PFSK-1 (cell line): ENCODE measurements around the gene OSER1.

Experiments
- FOXP2 ChIP-seq: optimal IDR thresholded peaks from 2 replicates; pipeline ENCODE3; 2011; ENCODE audit warnings: borderline replicate concordance, control low read depth, inconsistent platforms; ENCODE audit not compliant: insufficient read depth; ENCODE audit errors: extremely low read length, extremely low read depth
- POLR2AphosphoS5 ChIP-seq: IDR thresholded peaks from 2 replicates; pipeline ENCODE4 v1.6.1; 2012; ENCODE audit warnings: low read depth, mild to moderate bottlenecking, control low read depth, low read length, moderate library complexity
- REST ChIP-seq, 2 experiments: IDR thresholded peaks; 2 replicates each; pipeline versions ENCODE4 v1.6.1 to v1.8.0; 2011 to 2012; ENCODE audit warnings: low read depth in 2 of 2, low read length in 2 of 2, control low read depth in 1 of 2, inconsistent platforms in 1 of 2, mild to moderate bottlenecking in 1 of 2, moderate library complexity in 1 of 2; ENCODE audit not compliant: insufficient read depth in 1 of 2
- SIN3A ChIP-seq: IDR thresholded peaks from 2 replicates; pipeline ENCODE4 v1.6.1; 2012; ENCODE audit warnings: mild to moderate bottlenecking, low read length, moderate library complexity, borderline replicate concordance; ENCODE audit not compliant: insufficient read depth
- TAF1 ChIP-seq: IDR thresholded peaks from 2 replicates; pipeline ENCODE4 v1.6.1; 2012; ENCODE audit warnings: low read length, control low read depth, borderline replicate concordance; ENCODE audit not compliant: insufficient read depth

The OSER1 gene

GRCh38 chr20:44217342-44218092 lies 6.9 kb upstream of the OSER1 start:
- no peak for TF ChIP-seq POLR2AphosphoS5

- TF ChIP-seq FOXP2 (no peak), TAF1 (no peak), REST (IDR thresholded peaks at IDR 0.05; ENCODE audit: insufficient read depth in 1 of 2, low read depth in 2 of 2, low read length in 2 of 2) (no peak), SIN3A (no peak), POLR2AphosphoS5 (no peak)
These were observed 4.6 kb upstream of the OSER1 start for GRCh38 chr20:44215125-44215524.

- TF ChIP-seq TAF1, result no peak
- no peak for TF ChIP-seq FOXP2
- no peak for TF ChIP-seq SIN3A
- TF ChIP-seq POLR2AphosphoS5, result no peak
- no peak for TF ChIP-seq REST (IDR thresholded peaks at IDR 0.05; ENCODE audit: insufficient read depth in 1 of 2, low read depth in 2 of 2, low read length in 2 of 2)
These were observed 2.2 kb upstream of the OSER1 start for GRCh38 chr20:44212792-44213191.

- TF ChIP-seq TAF1, result no peak
- no peak for TF ChIP-seq FOXP2
- no peak for TF ChIP-seq REST (IDR thresholded peaks at IDR 0.05; ENCODE audit: insufficient read depth in 1 of 2, low read depth in 2 of 2, low read length in 2 of 2)
- TF ChIP-seq POLR2AphosphoS5, result no peak
- TF ChIP-seq SIN3A, result no peak
These were observed 837 bp upstream of the OSER1 start for GRCh38 chr20:44211177-44212039.

- TF ChIP-seq REST (IDR thresholded peaks at IDR 0.05; ENCODE audit: insufficient read depth in 1 of 2, low read depth in 2 of 2, low read length in 2 of 2) (peak; percentile 68 to 85; a peak in 3 of 4 replicates), SIN3A (no peak), POLR2AphosphoS5 (no peak)
These were observed 725 bp downstream of the OSER1 start for GRCh38 chr20:44209686-44210405.
